T-helper 2 cell treated with Interferon-gamma antibody and Interleukin-4, amounts not matched to agents 100 ng/mL and 5 ng/mL, for 36 hours (primary cell): ENCODE data around the gene NRIP3. TPM values are rescaled to one million over a fixed set of nuclear protein-coding genes. Genes with fewer than 3 reads are reported as not detected.

Experiments used
- intact Hi-C: fragments of 100-400 bp; cut with micrococcal nuclease; formaldehyde crosslinking; loops from one replicate; pipeline ENCODE4 v1.15.1; 2023
- total RNA-seq: library from RNA; stranded (reverse); gene quantifications from 2 replicates; pipeline ENCODE4 v1.2.3, GENCODE V29; 2022

NRIP3 gene
- total RNA-seq, 1 donor from 2014 or later: 5.0 TPM

DNA sequence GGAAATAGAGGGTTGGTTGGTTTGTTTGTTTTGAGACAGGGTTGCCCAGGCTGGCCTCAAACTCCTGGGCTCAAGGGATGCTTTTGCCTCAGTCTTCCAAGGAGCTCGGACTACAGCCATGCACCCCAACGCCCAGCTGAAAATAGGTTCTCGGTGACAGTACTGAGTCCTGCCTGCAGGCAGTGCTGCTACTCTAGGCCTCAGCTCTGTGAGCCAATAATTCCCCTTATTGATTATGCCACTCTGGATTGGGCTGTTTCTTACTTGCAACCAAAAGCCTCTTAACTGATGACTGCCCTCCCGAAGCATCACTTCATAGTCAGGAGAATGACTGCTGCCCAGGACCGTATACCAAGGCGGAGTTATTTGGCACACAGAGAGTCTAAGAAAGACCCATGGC lies 69.9 kb downstream of the NRIP3 start:
- intact Hi-C loops: no loop called here

DNA sequence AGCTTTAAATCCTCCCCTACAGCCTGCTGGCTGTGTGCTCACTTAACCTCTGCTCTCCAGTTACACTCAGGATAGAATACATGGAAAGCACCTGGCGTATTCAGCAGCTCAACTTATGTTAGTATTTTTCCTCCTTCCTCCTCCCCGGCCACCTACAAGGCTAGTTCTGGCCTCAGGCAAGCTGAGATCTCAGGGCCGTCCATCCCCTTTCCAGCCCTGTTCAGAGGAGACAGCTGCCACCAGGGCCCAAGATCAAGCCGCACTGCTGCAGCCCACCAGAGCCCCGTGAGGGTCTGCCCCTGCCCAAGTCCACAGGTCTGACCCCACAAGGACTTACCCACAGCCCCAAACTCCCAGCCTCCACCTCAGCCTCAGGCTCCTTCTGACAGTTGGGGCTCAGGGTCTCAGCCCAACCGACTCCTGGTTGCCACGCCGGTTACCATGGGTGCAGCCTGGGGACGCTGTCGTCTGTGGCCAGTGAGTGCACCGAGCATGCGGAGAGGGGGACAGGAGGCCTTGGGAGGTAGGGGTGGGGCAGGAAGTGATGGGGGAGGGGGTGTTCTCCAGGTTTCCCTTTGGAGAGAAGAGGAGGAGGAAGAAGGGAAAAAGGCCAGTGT lies 71.1 kb downstream of the NRIP3 start, which contains the start of gene C11orf16:
C11orf16 (minus strand) TSS at position 384 of the 617 bp plus-strand sequence. CDS start 639 bp downstream, outside the sequence.
- intact Hi-C loops: no loop called here

Other genes starting within 250 kb of the NRIP3 start
- 19.2 and 21.4 TPM in 2 replicates for gene AKIP1, start 92.8 kb downstream of the NRIP3 start, total RNA-seq
- gene C11orf16, start 71.1 kb downstream of the NRIP3 start, total RNA-seq: not detected in 2 replicates
- gene ASCL3, start 61.0 kb downstream of the NRIP3 start, total RNA-seq: not detected in 2 replicates
- gene TMEM9B, start 39.6 kb downstream of the NRIP3 start, total RNA-seq: 31.8 and 32.9 TPM in 2 replicates
- 0.23 and 0.34 TPM in 2 replicates for gene SCUBE2, start 87.6 kb upstream of the NRIP3 start, total RNA-seq